Measurements from ENCODE around the gene MICAL2. TPM values are rescaled to one million over a fixed set of nuclear protein-coding genes. Genes with fewer than 3 reads are reported as not detected.

Gene MICAL2
- total and polyA plus RNA-seq, 10 of the 15 experiments (the other 5 are each of a cell fraction or from before 2014, with no cell fraction given), result 0.90 to 5.6 (median 2.4) TPM

- Histone ChIP-seq H3K27ac (ENCODE audit: control insufficient read depth, insufficient read depth) (no peak overlapping the region), H3K9me3 (replicated peaks; ENCODE audit: control insufficient read depth, insufficient read depth, low read length) (no peaks in the 10 kb centered on the region), H3K4me1 (ENCODE audit: control insufficient read depth, insufficient read depth, low read length) (no peaks in the 10 kb centered on the region; the same call in 1 of the 2 replicates), H3K4me2 (ENCODE audit: control insufficient read depth, insufficient read depth) (no peak overlapping the region), H3K4me3 (no peak overlapping the region), H3K79me2 (ENCODE audit: control insufficient read depth, insufficient read depth, low read length) (no peaks in the 10 kb centered on the region), H4K20me1 (ENCODE audit: control insufficient read depth, insufficient read depth) (peaks cover 4% of the 10 kb centered on the region; the same call in 1 of the 2 replicates), H3K9ac (ENCODE audit: control insufficient read depth, insufficient read depth, low read length) (no peak overlapping the region), H3K27me3 (replicated peaks in 1 of 2; ENCODE audit: control insufficient read depth in 2 of 2, insufficient read depth in 2 of 2, low read length in 1 of 2) (no peaks in the 10 kb centered on the region; a peak in 1 of 4 replicates), H3K36me3 (ENCODE audit: control insufficient read depth in 2 of 2, insufficient read depth in 2 of 2, low read length in 1 of 2) (no peaks in the 10 kb centered on the region), H2AFZ (ENCODE audit: control insufficient read depth, low read depth, low read length) (no peak overlapping the region; the same call in 1 of the 2 replicates)
- ATAC-seq, result no peak
- ChIA-PET POLR2A (no interaction called here), SMC1A (ENCODE audit: uncharacterized antibody, unreplicated experiment) (interaction anchor here (1.5 to 1.7 kb wide), 2 partner anchors 17 to 103 kb away, joined by 7 to 8 read pairs; no protein-coding TSS in a partner anchor), CTCF (interaction anchor here (0.7 to 1.7 kb wide), 3 partner anchors 25 to 155 kb away, joined by 3 read pairs; no protein-coding TSS in a partner anchor), RAD21 (ENCODE audit: unreplicated experiment) (no interaction called here)
- intact Hi-C loops (cut with micrococcal nuclease; ENCODE audit: unreplicated experiment) (no loop called here), in situ Hi-C loops (cut with MboI) (no loop called here)
- 10% methylated on average over 4 of the region's 4 CpGs for whole genome bisulfite sequencing (ENCODE audit: insufficient coverage, insufficient replicate concordance, low lambda C conversion rate, missing lambda C conversion rate)
- TF ChIP-seq ASH2L (IDR thresholded peaks at IDR 0.05; ENCODE audit: borderline replicate concordance, low read depth), result no peak
- no peak for TF ChIP-seq EGR1 (IDR thresholded peaks at IDR 0.05; ENCODE audit: borderline replicate concordance in 1 of 2, low read depth in 2 of 2, low read length in 2 of 2)
- TF ChIP-seq NR2C2 (IDR thresholded peaks at IDR 0.05; ENCODE audit: borderline replicate concordance, control insufficient read depth, insufficient read length, low read depth), result no peak
- no peak for TF ChIP-seq HSF1 (IDR thresholded peaks at IDR 0.05; ENCODE audit: low read depth, low read length)
- TF ChIP-seq MEF2A (IDR thresholded peaks at IDR 0.05; ENCODE audit: insufficient read depth, low read depth, low read length), result no peak
- no peak for TF ChIP-seq WRNIP1 (IDR thresholded peaks at IDR 0.05; ENCODE audit: borderline replicate concordance, low read depth, low read length)
- TF ChIP-seq HDGF (IDR thresholded peaks at IDR 0.05), result no peak
- no peak for TF ChIP-seq RFX5 (IDR thresholded peaks at IDR 0.05; ENCODE audit: low read depth, low read length)
- TF ChIP-seq FOS (IDR thresholded peaks at IDR 0.05; ENCODE audit: borderline replicate concordance, extremely low read depth, insufficient read length), result no peak
- TF ChIP-seq SMAD5 (IDR thresholded peaks at IDR 0.05; ENCODE audit: low read depth), result no peak
- no peak for TF ChIP-seq RB1 (IDR thresholded peaks at IDR 0.05; ENCODE audit: borderline replicate concordance)
- no peak for TF ChIP-seq ZNF24 (IDR thresholded peaks at IDR 0.05)
- DNase-seq (ENCODE audit: low read depth, low spot score), result no peak
- no TSS peak for BruUV-seq (replicated peaks)
- no peak for FAIRE-seq
Observed at GRCh38 chr11:12134236-12134585, 23.8 kb downstream of the MICAL2 start.
